Measurements from ENCODE around the gene ZNF418.
"Not testable (repeated sequence)": the region's sequence is repeated elsewhere in the genome, so short reads cannot be mapped to it uniquely, and the experiment has no call there.

Gene ZNF418

GRCh38 chr19:57900311-57900710, 34.9 kb downstream of the ZNF418 start:
- Histone ChIP-seq H3K9ac (ENCODE audit: low read depth in 1 of 2, low read length in 2 of 2) (no peak overlapping the region), H3K27me3 (ENCODE audit: control insufficient read depth in 2 of 2, insufficient read depth in 2 of 2, low read length in 2 of 2) (no peaks in the 10 kb centered on the region), H3K27ac (ENCODE audit: low read depth in 2 of 2, low read length in 2 of 2) (no peak overlapping the region), H3K4me1 (ENCODE audit: control insufficient read depth in 2 of 2, insufficient read depth in 2 of 2, low read length in 2 of 2) (no peaks in the 10 kb centered on the region), H3K36me3 (ENCODE audit: control insufficient read depth in 2 of 2, insufficient read depth in 2 of 2, low read length in 2 of 2) (no peaks in the 10 kb centered on the region), H3K4me3 (ENCODE audit: low read length in 2 of 2) (no peak overlapping the region), H3K9me3 (ENCODE audit: control insufficient read depth in 2 of 2, low read length in 2 of 2) (peaks cover 0 to 5% of the 10 kb centered on the region in 2 donors)

DNA sequence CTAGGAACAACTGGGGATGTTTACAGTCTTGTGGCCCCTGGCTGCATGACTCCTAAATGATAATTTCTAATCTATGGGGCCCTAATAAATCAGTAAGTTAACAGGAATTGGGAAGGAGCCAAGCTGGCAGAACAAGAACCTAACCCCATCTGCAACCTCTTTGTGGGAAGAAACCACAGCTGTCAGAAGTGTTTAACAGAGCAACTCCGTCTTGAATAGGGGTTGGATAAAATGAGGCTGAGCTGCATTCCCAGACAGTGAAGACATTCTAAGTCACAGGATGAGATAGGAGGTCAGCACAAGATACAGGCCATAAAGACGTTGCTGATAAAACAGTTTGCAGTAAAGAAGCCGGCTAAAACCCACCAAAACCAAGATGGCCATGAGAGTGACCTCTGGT, 44.5 kb downstream of the ZNF418 start:
- H3K9me3 ChIP-seq (ENCODE audit: control insufficient read depth in 2 of 2, low read length in 2 of 2); H3K27ac ChIP-seq (ENCODE audit: low read depth in 2 of 2, low read length in 2 of 2); H3K9ac ChIP-seq (ENCODE audit: low read depth in 1 of 2, low read length in 2 of 2); H3K27me3 ChIP-seq (ENCODE audit: control insufficient read depth in 2 of 2, insufficient read depth in 2 of 2, low read length in 2 of 2); H3K36me3 ChIP-seq (ENCODE audit: control insufficient read depth in 2 of 2, insufficient read depth in 2 of 2, low read length in 2 of 2); H3K4me3 ChIP-seq (ENCODE audit: low read length in 2 of 2); H3K4me1 ChIP-seq (ENCODE audit: control insufficient read depth in 2 of 2, insufficient read depth in 2 of 2, low read length in 2 of 2): not testable (repeated sequence)

- Histone ChIP-seq H3K9ac (ENCODE audit: low read depth in 1 of 2, low read length in 2 of 2) (peak within 1 kb of the TSS; percentile 69 to 81), H3K4me1 (ENCODE audit: control insufficient read depth in 2 of 2, insufficient read depth in 2 of 2, low read length in 2 of 2) (peaks cover 0 to 2% of the 10 kb centered on the region in 2 donors), H3K36me3 (ENCODE audit: control insufficient read depth in 2 of 2, insufficient read depth in 2 of 2, low read length in 2 of 2) (peaks cover 9 to 12% of the 10 kb centered on the region in 2 donors), H3K27me3 (ENCODE audit: control insufficient read depth in 2 of 2, insufficient read depth in 2 of 2, low read length in 2 of 2) (no peaks in the 10 kb centered on the region), H3K4me3 (ENCODE audit: low read length in 2 of 2) (peak within 1 kb of the TSS; percentile 96 to 97), H3K27ac (ENCODE audit: low read depth in 2 of 2, low read length in 2 of 2) (peak within 1 kb of the TSS; percentile 75 to 83), H3K9me3 (ENCODE audit: control insufficient read depth in 2 of 2, low read length in 2 of 2) (peaks cover 0 to 9% of the 10 kb centered on the region in 2 donors)
These were observed 46.5 kb downstream of the ZNF418 start, which contains the start of gene ZNF814 for GRCh38 chr19:57888560-57889231. Gene ZNF814, minus strand, starts transcription at chr19:57889037. Its CDS starts 235 bp downstream, at chr19:57888802.

DNA sequence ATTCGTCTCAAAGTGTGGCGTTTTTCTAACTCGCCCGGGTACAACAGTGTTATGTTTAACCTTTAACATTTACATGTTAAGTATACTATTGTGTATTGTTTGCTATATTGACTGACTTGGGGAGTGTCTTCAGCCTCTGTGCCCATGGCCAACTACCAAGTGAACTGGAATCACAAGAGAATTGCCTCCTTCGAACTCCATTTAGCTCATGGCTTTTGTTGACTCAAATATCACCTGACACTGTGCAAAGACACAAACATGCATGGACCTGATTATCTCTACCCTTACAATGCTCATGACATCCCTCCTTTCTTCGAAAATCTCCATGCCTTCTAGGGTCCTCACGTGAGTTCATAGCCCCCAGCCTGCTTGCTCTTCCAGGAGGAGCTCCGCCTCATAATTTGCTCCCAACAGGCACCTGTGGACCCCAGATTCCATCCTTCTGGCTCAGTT, 47.1 kb downstream of the ZNF418 start:
- H3K36me3 ChIP-seq (ENCODE audit: control insufficient read depth in 2 of 2, insufficient read depth in 2 of 2, low read length in 2 of 2) = peaks cover 9 to 12% of the 10 kb centered on the region in 2 donors
- peak overlapping the region; percentile 75 to 83 for H3K27ac ChIP-seq (ENCODE audit: low read depth in 2 of 2, low read length in 2 of 2)
- peak overlapping the region; percentile 96 to 97 for H3K4me3 ChIP-seq (ENCODE audit: low read length in 2 of 2)
- H3K9ac ChIP-seq (ENCODE audit: low read depth in 1 of 2, low read length in 2 of 2) = peak overlapping the region; percentile 69 to 81
- H3K27me3 ChIP-seq (ENCODE audit: control insufficient read depth in 2 of 2, insufficient read depth in 2 of 2, low read length in 2 of 2) = no peaks in the 10 kb centered on the region
- H3K4me1 ChIP-seq (ENCODE audit: control insufficient read depth in 2 of 2, insufficient read depth in 2 of 2, low read length in 2 of 2) = peaks cover 0 to 2% of the 10 kb centered on the region in 2 donors
- H3K9me3 ChIP-seq (ENCODE audit: control insufficient read depth in 2 of 2, low read length in 2 of 2) = peaks cover 0 to 9% of the 10 kb centered on the region in 2 donors

- Histone ChIP-seq H3K27me3 (ENCODE audit: control insufficient read depth in 2 of 2, insufficient read depth in 2 of 2, low read length in 2 of 2) (no peaks in the 10 kb centered on the region), H3K27ac (ENCODE audit: low read depth in 2 of 2, low read length in 2 of 2) (peak overlapping the region in 1 of 2 donors; percentile 23), H3K36me3 (ENCODE audit: control insufficient read depth in 2 of 2, insufficient read depth in 2 of 2, low read length in 2 of 2) (peaks cover 9 to 12% of the 10 kb centered on the region in 2 donors), H3K4me3 (ENCODE audit: low read length in 2 of 2) (peak overlapping the region; percentile 22 to 97), H3K4me1 (ENCODE audit: control insufficient read depth in 2 of 2, insufficient read depth in 2 of 2, low read length in 2 of 2) (peaks cover 0 to 2% of the 10 kb centered on the region in 2 donors), H3K9ac (ENCODE audit: low read depth in 1 of 2, low read length in 2 of 2) (peak overlapping the region in 1 of 2 donors; percentile 8), H3K9me3 (ENCODE audit: control insufficient read depth in 2 of 2, low read length in 2 of 2) (peaks cover 0 to 9% of the 10 kb centered on the region in 2 donors)
These were observed 47.8 kb downstream of the ZNF418 start for GRCh38 chr19:57887195-57887941.

DNA sequence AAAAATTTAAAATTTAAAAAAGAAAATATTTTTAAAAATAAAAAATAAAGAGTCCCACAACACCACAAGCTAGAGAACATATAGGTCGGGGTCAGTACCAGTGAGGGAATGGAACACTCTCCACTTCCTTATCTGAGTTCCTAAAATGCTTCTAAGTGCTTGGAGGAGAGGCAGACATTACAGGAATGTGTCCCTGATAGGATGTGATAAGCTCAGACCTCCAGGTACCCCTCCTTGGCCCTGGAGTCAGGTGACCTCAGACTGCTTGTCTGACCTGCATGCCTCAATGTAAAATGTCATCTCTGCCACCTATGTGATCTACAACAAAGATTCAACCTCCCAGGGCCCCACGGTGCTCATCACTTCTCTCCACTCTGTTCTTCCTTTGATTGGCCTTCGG, 49.2 kb downstream of the ZNF418 start:
- H3K9me3 ChIP-seq (ENCODE audit: control insufficient read depth in 2 of 2, low read length in 2 of 2) = peaks cover 0 to 9% of the 10 kb centered on the region in 2 donors

DNA sequence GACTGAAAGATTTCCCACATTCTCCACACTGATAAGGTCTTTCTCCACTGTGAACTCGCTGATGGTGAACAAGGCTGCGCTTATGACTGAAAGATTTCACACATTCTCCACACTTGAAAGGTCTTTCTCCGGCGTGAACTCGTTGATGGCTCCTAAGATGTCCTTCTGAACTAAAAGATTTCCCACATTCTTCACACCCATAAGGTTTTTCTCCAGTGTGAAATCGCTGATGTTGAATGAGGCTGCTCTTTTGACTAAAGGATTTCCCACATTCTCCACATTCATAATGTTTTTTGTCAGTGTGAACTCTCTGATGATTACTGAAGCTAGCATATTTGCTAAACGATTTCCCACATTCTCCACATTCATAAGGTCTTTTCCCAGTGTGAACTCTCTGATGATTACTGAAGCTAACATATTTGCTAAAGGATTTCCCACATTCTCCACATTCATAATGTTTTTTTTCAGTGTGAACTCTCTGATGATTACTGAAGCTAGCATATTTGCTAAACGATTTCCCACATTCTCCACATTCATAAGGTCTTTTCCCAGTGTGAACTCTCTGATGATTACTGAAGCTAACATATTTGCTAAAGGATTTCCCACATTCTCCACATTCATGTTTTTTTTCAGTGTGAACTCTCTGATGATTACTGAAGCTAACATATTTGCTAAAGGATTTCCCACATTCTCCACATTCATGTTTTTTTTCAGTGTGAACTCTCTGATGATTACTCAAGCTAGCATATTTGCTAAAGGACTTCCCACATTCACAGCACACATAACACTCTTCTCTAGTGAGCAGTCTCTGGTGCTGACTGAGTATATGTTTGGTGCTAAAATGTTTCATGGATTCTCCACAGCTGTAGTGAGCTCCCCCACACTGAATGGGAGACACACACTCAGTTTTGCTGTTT, 61.1 kb downstream of the ZNF418 start:
- Histone ChIP-seq H3K9me3 (ENCODE audit: control insufficient read depth in 2 of 2, low read length in 2 of 2) (peaks cover 31 to 37% of the 10 kb centered on the region in 2 donors), H3K4me3 (ENCODE audit: low read length in 2 of 2) (peak overlapping the region in 1 of 2 donors; percentile 2), H3K36me3 (ENCODE audit: control insufficient read depth in 2 of 2, insufficient read depth in 2 of 2, low read length in 2 of 2) (peaks cover 19 to 29% of the 10 kb centered on the region in 2 donors)
- H3K4me1 ChIP-seq (ENCODE audit: control insufficient read depth in 2 of 2, insufficient read depth in 2 of 2, low read length in 2 of 2); H3K27me3 ChIP-seq (ENCODE audit: control insufficient read depth in 2 of 2, insufficient read depth in 2 of 2, low read length in 2 of 2); H3K9ac ChIP-seq (ENCODE audit: low read depth in 1 of 2, low read length in 2 of 2); H3K27ac ChIP-seq (ENCODE audit: low read depth in 2 of 2, low read length in 2 of 2): not testable (repeated sequence)

More for the DNA sequence above, 49.2 kb downstream of the ZNF418 start:
- Histone ChIP-seq H3K4me1 (ENCODE audit: control insufficient read depth in 2 of 2, insufficient read depth in 2 of 2, low read length in 2 of 2) (peaks cover 0 to 2% of the 10 kb centered on the region in 2 donors), H3K36me3 (ENCODE audit: control insufficient read depth in 2 of 2, insufficient read depth in 2 of 2, low read length in 2 of 2) (peaks cover 9 to 12% of the 10 kb centered on the region in 2 donors), H3K9ac (ENCODE audit: low read depth in 1 of 2, low read length in 2 of 2) (no peak overlapping the region), H3K27ac (ENCODE audit: low read depth in 2 of 2, low read length in 2 of 2) (no peak overlapping the region), H3K4me3 (ENCODE audit: low read length in 2 of 2) (no peak overlapping the region), H3K27me3 (ENCODE audit: control insufficient read depth in 2 of 2, insufficient read depth in 2 of 2, low read length in 2 of 2) (no peaks in the 10 kb centered on the region)

GRCh38 chr19:57872450-57872849, 62.8 kb downstream of the ZNF418 start:
- H3K27me3 ChIP-seq (ENCODE audit: control insufficient read depth in 2 of 2, insufficient read depth in 2 of 2, low read length in 2 of 2) = no peaks in the 10 kb centered on the region
- no peak overlapping the region for H3K27ac ChIP-seq (ENCODE audit: low read depth in 2 of 2, low read length in 2 of 2)
- H3K4me1 ChIP-seq (ENCODE audit: control insufficient read depth in 2 of 2, insufficient read depth in 2 of 2, low read length in 2 of 2) = no peaks in the 10 kb centered on the region
- H3K4me3 ChIP-seq (ENCODE audit: low read length in 2 of 2) = no peak overlapping the region
- no peak overlapping the region for H3K9ac ChIP-seq (ENCODE audit: low read depth in 1 of 2, low read length in 2 of 2)
- H3K36me3 ChIP-seq (ENCODE audit: control insufficient read depth in 2 of 2, insufficient read depth in 2 of 2, low read length in 2 of 2) = peaks cover 23 to 35% of the 10 kb centered on the region in 2 donors
- peaks cover 34 to 42% of the 10 kb centered on the region in 2 donors for H3K9me3 ChIP-seq (ENCODE audit: control insufficient read depth in 2 of 2, low read length in 2 of 2)

Data from mucosa of rectum (tissue), 2 donors.